Activated effector memory CD4-positive, alpha-beta T cell treated with Interleukin-2 at 50 U/mL for 16 hours (primary cell): ENCODE results near the gene GJD2.

Source experiments
- DNase-seq: peaks from one replicate; pipeline ENCODE4 v3.0.0-alpha.2; 2020

Gene GJD2

DNA sequence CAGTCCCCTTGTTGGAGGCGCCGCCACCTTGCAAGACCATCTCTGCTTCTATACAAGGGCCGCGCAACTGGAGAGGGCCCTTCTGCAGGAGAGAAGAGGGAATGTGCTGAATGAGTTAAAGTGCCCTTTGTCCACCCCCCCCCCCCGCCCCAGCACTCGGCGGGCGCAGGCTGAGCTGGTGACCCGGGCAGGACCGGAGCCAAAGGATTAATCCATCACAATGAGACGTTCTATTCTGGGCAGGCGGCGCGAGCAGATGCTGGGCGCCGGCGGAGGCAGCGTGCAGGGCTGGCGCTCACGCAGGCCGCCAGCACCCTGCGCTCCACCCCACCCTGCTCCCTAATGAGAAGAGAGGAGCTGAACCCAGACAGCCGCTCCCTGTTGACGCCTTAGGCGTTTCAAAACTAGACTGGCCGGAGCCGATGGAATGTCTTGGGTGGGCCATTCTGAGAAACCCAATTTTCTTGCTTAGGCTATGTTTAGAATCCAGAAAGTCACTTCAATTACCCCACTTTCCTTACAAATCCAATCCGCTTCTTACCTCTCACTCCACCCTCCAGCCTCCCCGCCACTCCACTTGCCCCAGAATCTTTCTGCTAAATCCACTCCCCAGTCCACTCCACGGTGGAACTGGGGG, 32.9 kb downstream of the GJD2 start:
- DNase-seq = no peak

DNA sequence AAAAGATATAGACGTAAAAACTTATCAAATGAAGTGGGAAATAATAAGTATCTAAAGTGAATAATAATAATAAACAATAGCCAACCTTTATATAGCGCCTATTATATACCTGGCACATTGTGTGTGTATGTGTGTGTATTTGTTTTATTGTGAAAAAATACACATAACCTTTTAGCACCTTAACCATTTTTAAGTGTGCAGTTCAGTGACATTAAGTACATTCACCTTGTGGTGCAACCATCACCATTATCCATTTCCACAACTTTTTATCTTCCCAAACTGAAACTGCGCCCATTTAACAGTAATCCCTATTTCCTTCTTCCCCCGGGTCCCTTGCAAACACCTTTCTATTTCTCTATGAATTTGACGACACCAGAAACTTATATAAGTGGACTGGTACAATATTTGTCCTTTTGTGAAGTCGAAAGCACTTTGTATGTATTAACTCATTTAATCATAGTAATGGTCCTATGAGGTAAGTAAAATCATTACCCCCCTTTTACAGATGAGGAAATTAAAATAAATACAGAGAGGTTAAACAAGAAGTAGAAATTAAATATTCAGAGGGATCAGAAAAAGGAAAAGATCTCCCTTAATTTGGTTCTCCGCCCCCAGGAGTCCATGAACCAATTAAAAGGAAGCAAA, 33.5 kb downstream of the GJD2 start:
- DNase-seq = no peak

DNA sequence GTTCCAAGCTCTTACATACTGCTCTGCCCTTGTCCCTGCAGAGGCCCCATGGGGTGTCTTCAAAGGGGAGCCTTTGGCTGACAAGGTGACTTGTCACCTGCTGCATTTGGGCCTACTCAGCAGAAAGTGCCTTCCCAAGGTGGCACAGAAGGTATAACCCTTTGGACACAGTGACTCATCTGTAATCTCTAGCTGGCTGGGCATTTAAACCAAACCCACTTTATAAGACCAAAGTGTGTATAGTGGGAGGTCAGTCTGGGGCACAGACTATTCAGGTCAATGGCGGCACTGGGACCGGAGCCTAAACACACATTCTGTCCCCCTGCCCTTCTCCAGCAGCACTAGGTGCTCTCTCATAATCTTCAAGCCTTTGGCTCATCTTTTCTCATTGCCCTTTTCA, 35.1 kb downstream of the GJD2 start:
- no peak for DNase-seq

GRCh38 chr15:34718681-34719665, 35.8 kb downstream of the GJD2 start:
- DNase-seq = no peak

- DNase-seq = no peak
These were observed 37.1 kb downstream of the GJD2 start for GRCh38 chr15:34717729-34718128.

GRCh38 chr15:34716111-34716510, 38.7 kb downstream of the GJD2 start:
- DNase-seq = no peak

GRCh38 chr15:34714476-34715121, 40.2 kb downstream of the GJD2 start:
- no peak for DNase-seq

- DNase-seq = no peak
These were observed 41.2 kb downstream of the GJD2 start for GRCh38 chr15:34713635-34714034.

DNA sequence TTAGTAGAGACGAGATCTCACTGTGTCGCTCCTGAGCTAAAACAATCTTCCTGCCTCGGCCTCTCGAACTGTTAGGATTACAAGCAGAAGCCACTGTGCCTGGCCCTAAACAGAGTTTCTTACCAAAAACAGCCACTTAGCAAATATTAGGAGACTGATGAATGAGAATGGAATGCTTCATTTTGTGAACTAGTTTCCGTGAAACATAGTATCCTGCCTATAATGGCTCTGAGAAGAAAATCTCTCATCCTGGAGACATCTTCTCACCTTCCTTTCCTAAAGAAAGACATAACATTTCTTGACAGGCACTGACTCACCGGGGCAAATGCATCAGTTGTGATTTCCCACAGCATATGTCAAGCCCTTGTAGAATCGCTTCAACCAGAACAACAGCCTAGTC, 44.9 kb downstream of the GJD2 start:
- no peak for DNase-seq

DNA sequence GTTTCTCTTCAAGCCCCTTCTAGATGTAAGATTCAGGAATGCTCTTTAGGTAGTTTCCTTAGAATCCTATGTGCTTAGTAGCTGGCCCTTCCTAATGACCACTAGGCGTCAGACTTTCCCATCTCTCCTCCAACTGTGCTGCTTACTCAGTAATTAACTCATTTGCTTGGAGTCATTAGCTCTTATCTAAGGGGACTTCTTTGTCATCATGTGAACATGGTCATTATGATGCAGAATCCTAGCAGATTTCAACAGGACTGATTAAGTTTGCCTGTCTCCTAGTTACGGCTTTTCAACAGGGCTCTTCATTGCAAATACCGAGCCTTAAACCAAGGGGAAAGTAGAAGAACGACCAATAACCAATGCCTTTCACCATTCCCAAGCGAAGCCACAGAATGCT, 46.4 kb downstream of the GJD2 start:
- no peak for DNase-seq

- DNase-seq = no peak
These were observed 53.3 kb downstream of the GJD2 start for GRCh38 chr15:34701536-34701935.
